ENCODE measurements around the gene MUSK. TPM values are rescaled to one million over a fixed set of nuclear protein-coding genes. Genes with fewer than 3 reads are reported as not detected.

MUSK gene
- total RNA-seq, 1 experiment from 2014 or later, result not detected

DNA sequence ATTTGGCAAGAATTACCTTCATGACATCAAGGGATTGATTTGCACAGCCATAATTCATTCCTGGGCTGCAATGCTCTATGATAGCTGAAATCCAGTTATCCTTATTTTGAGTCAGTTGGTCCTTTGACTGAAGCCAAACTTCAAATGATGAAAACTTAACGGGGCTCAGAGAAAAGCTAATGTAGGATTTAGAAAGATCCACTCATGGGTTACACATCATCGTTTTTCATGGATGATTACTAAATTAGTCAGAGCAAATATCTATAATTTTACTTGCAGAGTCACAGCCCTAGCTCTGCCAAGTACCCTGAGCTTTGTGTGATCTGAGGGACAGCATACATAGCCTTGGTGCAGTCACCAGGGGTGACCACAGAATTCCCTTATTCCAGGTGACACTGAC is 27.3 kb upstream of the MUSK start:
- BruUV-seq (replicated peaks), result no TSS peak
- Mint-ChIP-seq H3K4me3 (ENCODE audit: unreplicated experiment) (no peak overlapping the region), H3K27ac (ENCODE audit: unreplicated experiment) (no peak overlapping the region), H3K9me3 (ENCODE audit: unreplicated experiment) (peaks cover 7% of the 10 kb centered on the region), H3K4me1 (ENCODE audit: low read depth, unreplicated experiment) (no peaks in the 10 kb centered on the region), H3K36me3 (ENCODE audit: insufficient read depth, unreplicated experiment) (no peaks in the 10 kb centered on the region), H3K27me3 (ENCODE audit: insufficient read depth, unreplicated experiment) (no peaks in the 10 kb centered on the region)
- no peak overlapping the region for H3K4me3 ChIP-seq (ENCODE audit: low read depth, low read length)
- CTCF ChIA-PET, result no interaction called here
- H3K36me3 ChIP-seq (ENCODE audit: control insufficient read depth, insufficient read depth, low read length), result no peaks in the 10 kb centered on the region
- TF ChIP-seq, protein P1, sequence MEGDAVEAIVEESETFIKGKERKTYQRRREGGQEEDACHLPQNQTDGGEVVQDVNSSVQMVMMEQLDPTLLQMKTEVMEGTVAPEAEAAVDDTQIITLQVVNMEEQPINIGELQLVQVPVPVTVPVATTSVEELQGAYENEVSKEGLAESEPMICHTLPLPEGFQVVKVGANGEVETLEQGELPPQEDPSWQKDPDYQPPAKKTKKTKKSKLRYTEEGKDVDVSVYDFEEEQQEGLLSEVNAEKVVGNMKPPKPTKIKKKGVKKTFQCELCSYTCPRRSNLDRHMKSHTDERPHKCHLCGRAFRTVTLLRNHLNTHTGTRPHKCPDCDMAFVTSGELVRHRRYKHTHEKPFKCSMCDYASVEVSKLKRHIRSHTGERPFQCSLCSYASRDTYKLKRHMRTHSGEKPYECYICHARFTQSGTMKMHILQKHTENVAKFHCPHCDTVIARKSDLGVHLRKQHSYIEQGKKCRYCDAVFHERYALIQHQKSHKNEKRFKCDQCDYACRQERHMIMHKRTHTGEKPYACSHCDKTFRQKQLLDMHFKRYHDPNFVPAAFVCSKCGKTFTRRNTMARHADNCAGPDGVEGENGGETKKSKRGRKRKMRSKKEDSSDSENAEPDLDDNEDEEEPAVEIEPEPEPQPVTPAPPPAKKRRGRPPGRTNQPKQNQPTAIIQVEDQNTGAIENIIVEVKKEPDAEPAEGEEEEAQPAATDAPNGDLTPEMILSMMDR (IDR thresholded peaks at IDR 0.05; ENCODE audit: insufficient read depth in 1 of 2, low read depth in 1 of 2, low read length in 1 of 2, severe bottlenecking in 1 of 2, unreplicated experiment in 1 of 2), result no peak
- no peak for DNase-seq
- POLR2A ChIA-PET, result interaction anchor here (0.5 kb wide), 1 partner anchor 342 kb away, joined by 3 read pairs; no protein-coding TSS in a partner anchor
- no peaks in the 10 kb centered on the region for H3K4me1 ChIP-seq
- no peaks in the 10 kb centered on the region for H3K9me3 ChIP-seq
- intact Hi-C loops (cut with micrococcal nuclease; ENCODE audit: unreplicated experiment), result loop anchor here (5.0 kb wide), 2 partner anchors 256 to 506 kb away; no protein-coding TSS in a partner anchor
- no peaks in the 10 kb centered on the region for H3K27me3 ChIP-seq (replicated peaks; ENCODE audit: control insufficient read depth, insufficient read depth, low read length)

DNA sequence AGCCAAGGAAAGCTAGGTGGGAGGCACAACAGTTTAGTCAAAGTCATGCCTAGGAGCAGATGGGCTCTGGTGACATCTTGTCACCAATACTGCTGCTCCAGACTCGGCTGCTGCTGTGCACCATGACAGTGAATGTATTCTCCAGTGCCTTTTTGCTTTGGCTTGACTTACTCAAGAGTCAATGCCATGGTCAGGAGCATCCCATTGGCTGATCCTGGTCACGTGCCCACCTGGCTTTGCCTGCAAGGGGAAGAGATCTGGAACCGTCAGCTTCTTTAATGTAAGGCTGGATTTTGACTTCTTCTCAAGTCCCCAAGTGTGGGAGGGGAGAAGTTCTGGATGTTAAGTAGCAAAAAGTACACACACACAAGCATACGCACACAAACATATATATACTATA is 19.9 kb upstream of the MUSK start:
- no peak overlapping the region for H3K27ac Mint-ChIP-seq (ENCODE audit: unreplicated experiment)
- no peaks in the 10 kb centered on the region for H3K27me3 ChIP-seq (replicated peaks; ENCODE audit: control insufficient read depth, insufficient read depth, low read length)
- H3K9me3 Mint-ChIP-seq (ENCODE audit: unreplicated experiment), result no peaks in the 10 kb centered on the region
- POLR2A ChIA-PET, result no interaction called here
- no peaks in the 10 kb centered on the region for H3K36me3 ChIP-seq (ENCODE audit: control insufficient read depth, insufficient read depth, low read length)
- CTCF ChIA-PET, result no interaction called here
- H3K4me3 Mint-ChIP-seq (ENCODE audit: unreplicated experiment), result no peak overlapping the region
- H3K36me3 Mint-ChIP-seq (ENCODE audit: insufficient read depth, unreplicated experiment), result no peaks in the 10 kb centered on the region
- TF ChIP-seq, protein P1 (IDR thresholded peaks at IDR 0.05; ENCODE audit: insufficient read depth in 1 of 2, low read depth in 1 of 2, low read length in 1 of 2, severe bottlenecking in 1 of 2, unreplicated experiment in 1 of 2), result no peak
- no peaks in the 10 kb centered on the region for H3K4me1 Mint-ChIP-seq (ENCODE audit: low read depth, unreplicated experiment)
- DNase-seq, result no peak
- H3K27me3 Mint-ChIP-seq (ENCODE audit: insufficient read depth, unreplicated experiment), result no peaks in the 10 kb centered on the region
- H3K4me3 ChIP-seq (ENCODE audit: low read depth, low read length), result no peak overlapping the region
- no TSS peak for BruUV-seq (replicated peaks)
- H3K9me3 ChIP-seq, result no peaks in the 10 kb centered on the region
- intact Hi-C loops (cut with micrococcal nuclease; ENCODE audit: unreplicated experiment), result no loop called here
- H3K4me1 ChIP-seq, result no peaks in the 10 kb centered on the region

DNA sequence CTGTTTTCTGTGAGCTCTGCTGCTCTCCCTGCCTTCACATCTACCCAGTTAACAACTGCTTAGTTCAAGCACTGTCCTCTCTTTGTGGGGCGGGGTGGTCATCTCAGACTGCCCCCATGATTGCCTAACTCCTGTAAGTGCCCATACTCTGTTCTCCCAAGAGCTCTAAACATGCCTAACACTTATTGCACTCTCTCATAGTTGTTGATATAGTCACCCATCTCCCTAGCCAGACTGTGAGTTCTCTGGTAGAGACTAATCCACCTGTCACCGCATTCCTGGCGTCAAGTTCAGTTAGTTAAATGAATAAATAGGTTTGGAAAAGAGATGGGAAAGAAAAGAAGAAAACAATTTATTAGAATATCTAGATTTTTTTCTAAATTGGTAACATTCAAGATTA is 18.3 kb upstream of the MUSK start:
- DNase-seq, result no peak
- BruUV-seq (replicated peaks), result no TSS peak
- intact Hi-C loops (cut with micrococcal nuclease; ENCODE audit: unreplicated experiment), result loop anchor here (10.0 kb wide), 1 partner anchor 175 kb away; no protein-coding TSS in a partner anchor
- Histone ChIP-seq H3K27me3 (replicated peaks; ENCODE audit: control insufficient read depth, insufficient read depth, low read length) (no peaks in the 10 kb centered on the region), H3K4me1 (no peaks in the 10 kb centered on the region), H3K36me3 (ENCODE audit: control insufficient read depth, insufficient read depth, low read length) (no peaks in the 10 kb centered on the region), H3K9me3 (no peaks in the 10 kb centered on the region), H3K4me3 (ENCODE audit: low read depth, low read length) (no peak overlapping the region)
- Mint-ChIP-seq H3K4me1 (ENCODE audit: low read depth, unreplicated experiment) (no peaks in the 10 kb centered on the region), H3K27me3 (ENCODE audit: insufficient read depth, unreplicated experiment) (no peaks in the 10 kb centered on the region), H3K9me3 (ENCODE audit: unreplicated experiment) (no peaks in the 10 kb centered on the region), H3K27ac (ENCODE audit: unreplicated experiment) (no peak overlapping the region), H3K36me3 (ENCODE audit: insufficient read depth, unreplicated experiment) (no peaks in the 10 kb centered on the region), H3K4me3 (ENCODE audit: unreplicated experiment) (no peak overlapping the region)
- TF ChIP-seq, protein P1 (IDR thresholded peaks at IDR 0.05; ENCODE audit: insufficient read depth in 1 of 2, low read depth in 1 of 2, low read length in 1 of 2, severe bottlenecking in 1 of 2, unreplicated experiment in 1 of 2), result no peak
- ChIA-PET CTCF (no interaction called here), POLR2A (no interaction called here)

All from Caco-2 (cell line).